PC-9 (cell line): ENCODE results near the gene PTPN22.

ENCODE experiments used
- CTCF ChIP-seq: fragments of 200-600 bp; sonication (generic); conservative IDR thresholded peaks from 2 replicates; pipeline ENCODE4 v1.6.1; 2017; ENCODE audit warnings: mixed run types, antibody characterized with exemption, mild to moderate bottlenecking, moderate library complexity
- EZH2 ChIP-seq: fragments of 200-600 bp; sonication (generic); IDR thresholded peaks from 2 replicates; pipeline ENCODE4 v1.8.0; 2017; ENCODE audit warnings: antibody characterized with exemption, low read depth

- TF ChIP-seq CTCF (no peak), EZH2 (no peak)
Observed at GRCh38 chr1:113895961-113896360, 24.4 kb upstream of the PTPN22 start.
